HEK293 (cell line): ENCODE data around the gene TOR1AIP2.

Experiments used
- FEZF1 ChIP-seq: fragments of 450-650 bp; formaldehyde crosslinking; IDR thresholded peaks from 2 replicates; pipeline ENCODE4 v1.5.1; 2016; ENCODE audit warnings: missing biosample characterization, missing genetic modification characterization
- GLIS1 ChIP-seq: fragments of 450-650 bp; formaldehyde crosslinking; IDR thresholded peaks from 2 replicates; pipeline ENCODE4 v1.5.1; 2016; ENCODE audit warnings: missing biosample characterization, missing genetic modification characterization
- HOXA7 ChIP-seq: sonication (generic); formaldehyde crosslinking; IDR thresholded peaks from 2 replicates; pipeline ENCODE4 v1.8.1; 2022; ENCODE audit warnings: missing genetic modification reagents, borderline replicate concordance
- OVOL3 ChIP-seq: fragments of 450-650 bp; formaldehyde crosslinking; IDR thresholded peaks from 2 replicates; pipeline ENCODE4 v1.5.1; 2016; ENCODE audit warnings: missing biosample characterization, missing genetic modification characterization
- SP7 ChIP-seq: fragments of 450-650 bp; formaldehyde crosslinking; IDR thresholded peaks from 2 replicates; pipeline ENCODE4 v1.5.1; 2016; ENCODE audit warnings: missing biosample characterization, missing genetic modification characterization
- ZBTB1 ChIP-seq: fragments of 450-650 bp; formaldehyde crosslinking; IDR thresholded peaks from 2 replicates; pipeline ENCODE4 v1.5.1; 2016; ENCODE audit warnings: missing biosample characterization, missing genetic modification characterization
- ZBTB10 ChIP-seq: fragments of 450-650 bp; formaldehyde crosslinking; IDR thresholded peaks from 2 replicates; pipeline ENCODE4 v1.5.1; 2016; ENCODE audit warnings: missing biosample characterization, missing genetic modification characterization
- ZBTB8A ChIP-seq: fragments of 450-650 bp; formaldehyde crosslinking; IDR thresholded peaks from 2 replicates; pipeline ENCODE4 v1.5.1; 2016; ENCODE audit warnings: missing biosample characterization, missing genetic modification characterization
- ZNF10 ChIP-seq: fragments of 450-650 bp; formaldehyde crosslinking; IDR thresholded peaks from 2 replicates; pipeline ENCODE4 v1.5.1; 2017; ENCODE audit warnings: missing biosample characterization, missing genetic modification characterization
- ZNF133 ChIP-seq: fragments of 450-650 bp; formaldehyde crosslinking; IDR thresholded peaks from 2 replicates; pipeline ENCODE4 v1.5.1; 2016; ENCODE audit warnings: missing biosample characterization, missing genetic modification characterization
- ZNF274 ChIP-seq, 2 experiments: fragments of 200-500 bp in 1 of 2; fragments of 450-650 bp in 1 of 2; sonication (Bioruptor generic) in 1 of 2; formaldehyde crosslinking in 1 of 2; IDR thresholded peaks; 2 replicates each; pipeline versions ENCODE4 v1.5.1 to v1.6.1; 2014 to 2016; ENCODE audit warnings: borderline replicate concordance in 1 of 2, inconsistent platforms in 1 of 2, low read length in 1 of 2, missing biosample characterization in 1 of 2, missing genetic modification characterization in 1 of 2
- ZNF324 ChIP-seq: fragments of 450-650 bp; formaldehyde crosslinking; IDR thresholded peaks from 2 replicates; pipeline ENCODE4 v1.5.1; 2016; ENCODE audit warnings: missing biosample characterization, missing genetic modification characterization
- ZNF394 ChIP-seq: fragments of 450-650 bp; formaldehyde crosslinking; IDR thresholded peaks from 2 replicates; pipeline ENCODE4 v1.5.1; 2016; ENCODE audit warnings: missing biosample characterization, missing genetic modification characterization, mild to moderate bottlenecking, moderate library complexity, borderline replicate concordance
- ZNF416 ChIP-seq: fragments of 450-650 bp; formaldehyde crosslinking; IDR thresholded peaks from 2 replicates; pipeline ENCODE4 v1.5.1; 2016; ENCODE audit warnings: missing biosample characterization, missing genetic modification characterization
- ZNF501 ChIP-seq: fragments of 450-650 bp; formaldehyde crosslinking; IDR thresholded peaks from 2 replicates; pipeline ENCODE4 v1.5.1; 2016; ENCODE audit warnings: missing biosample characterization, missing genetic modification characterization
- ZNF596 ChIP-seq: fragments of 450-650 bp; IDR thresholded peaks from 2 replicates; pipeline ENCODE4 v1.5.0; 2018; ENCODE audit warnings: missing biosample characterization, mild to moderate bottlenecking, missing genetic modification characterization, moderate library complexity
- ZNF626 ChIP-seq: fragments of 450-650 bp; sonication (Bioruptor Pico); formaldehyde crosslinking; IDR thresholded peaks from 2 replicates; pipeline ENCODE4 v1.5.1; 2018; ENCODE audit warnings: missing biosample characterization, missing genetic modification characterization, inconsistent platforms
- ZNF645 ChIP-seq: fragments of 450-650 bp; formaldehyde crosslinking; IDR thresholded peaks from 2 replicates; pipeline ENCODE4; 2016; ENCODE audit warnings: missing biosample characterization, missing genetic modification characterization
- ZNF654 ChIP-seq: fragments of 450-650 bp; formaldehyde crosslinking; IDR thresholded peaks from 2 replicates; pipeline ENCODE4 v1.5.1; 2016; ENCODE audit warnings: low read depth, missing biosample characterization, missing genetic modification characterization
- ZXDB ChIP-seq: fragments of 450-650 bp; formaldehyde crosslinking; IDR thresholded peaks from 2 replicates; pipeline ENCODE4 v1.5.1; 2016; ENCODE audit warnings: missing biosample characterization, missing genetic modification characterization
- TF ChIP-seq, protein P1 (sequence below): fragments of 450-650 bp; formaldehyde crosslinking; IDR thresholded peaks from 2 replicates; pipeline ENCODE4 v1.5.1; 2016; ENCODE audit warnings: missing biosample characterization, missing genetic modification characterization
- TF ChIP-seq, protein P2 (sequence below): fragments of 450-650 bp; formaldehyde crosslinking; IDR thresholded peaks from 2 replicates; pipeline ENCODE4 v1.5.1; 2016; ENCODE audit warnings: missing biosample characterization, missing genetic modification characterization
- TF ChIP-seq, protein P3 (sequence below): fragments of 450-650 bp; IDR thresholded peaks from 2 replicates; pipeline ENCODE4 v1.5.1; 2018; ENCODE audit warnings: missing biosample characterization, missing genetic modification characterization
- TF ChIP-seq, protein P4 (sequence below): fragments of 450-650 bp; formaldehyde crosslinking; IDR thresholded peaks from 2 replicates; pipeline ENCODE4 v1.5.1; 2016; ENCODE audit warnings: missing biosample characterization, missing genetic modification characterization
- TF ChIP-seq, protein P5 (sequence below): fragments of 450-650 bp; formaldehyde crosslinking; conservative IDR thresholded peaks from 2 replicates; pipeline ENCODE4 v1.5.1; 2016; ENCODE audit warnings: low read depth, missing biosample characterization, missing genetic modification characterization

TOR1AIP2 gene

GRCh38 chr1:179882253-179883039 is 4.8 kb upstream of the TOR1AIP2 start, which contains the start of gene TOR1AIP1 (continued):
- peak; percentile 77 for TF ChIP-seq ZNF596 (tag by site-specific recombination)
- TF ChIP-seq, protein P1, sequence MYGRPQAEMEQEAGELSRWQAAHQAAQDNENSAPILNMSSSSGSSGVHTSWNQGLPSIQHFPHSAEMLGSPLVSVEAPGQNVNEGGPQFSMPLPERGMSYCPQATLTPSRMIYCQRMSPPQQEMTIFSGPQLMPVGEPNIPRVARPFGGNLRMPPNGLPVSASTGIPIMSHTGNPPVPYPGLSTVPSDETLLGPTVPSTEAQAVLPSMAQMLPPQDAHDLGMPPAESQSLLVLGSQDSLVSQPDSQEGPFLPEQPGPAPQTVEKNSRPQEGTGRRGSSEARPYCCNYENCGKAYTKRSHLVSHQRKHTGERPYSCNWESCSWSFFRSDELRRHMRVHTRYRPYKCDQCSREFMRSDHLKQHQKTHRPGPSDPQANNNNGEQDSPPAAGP (tag by site-specific recombination) = peak; percentile 96
- TF ChIP-seq ZNF133 (tag by site-specific recombination) = no peak
- peak; percentile 99 for TF ChIP-seq ZNF324
- peak; percentile 86; the same call in 1 of the 2 replicates for TF ChIP-seq ZNF626 (tag by site-specific recombination)
- TF ChIP-seq, protein P2, sequence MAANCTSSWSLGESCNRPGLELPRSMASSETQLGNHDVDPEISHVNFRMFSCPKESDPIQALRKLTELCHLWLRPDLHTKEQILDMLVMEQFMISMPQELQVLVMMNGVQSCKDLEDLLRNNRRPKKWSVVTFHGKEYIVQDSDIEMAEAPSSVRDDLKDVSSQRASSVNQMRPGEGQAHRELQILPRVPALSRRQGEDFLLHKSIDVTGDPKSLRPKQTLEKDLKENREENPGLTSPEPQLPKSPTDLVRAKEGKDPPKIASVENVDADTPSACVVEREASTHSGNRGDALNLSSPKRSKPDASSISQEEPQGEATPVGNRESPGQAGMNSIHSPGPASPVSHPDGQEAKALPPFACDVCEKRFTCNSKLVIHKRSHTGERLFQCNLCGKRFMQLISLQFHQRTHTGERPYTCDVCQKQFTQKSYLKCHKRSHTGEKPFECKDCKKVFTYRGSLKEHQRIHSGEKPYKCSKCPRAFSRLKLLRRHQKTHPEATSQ = peak; percentile 87
- TF ChIP-seq ZNF501 (tag by site-specific recombination) = peak; percentile 99
- TF ChIP-seq GLIS1 = peak; percentile 67; the same call in 1 of the 2 replicates
- TF ChIP-seq, protein P3, sequence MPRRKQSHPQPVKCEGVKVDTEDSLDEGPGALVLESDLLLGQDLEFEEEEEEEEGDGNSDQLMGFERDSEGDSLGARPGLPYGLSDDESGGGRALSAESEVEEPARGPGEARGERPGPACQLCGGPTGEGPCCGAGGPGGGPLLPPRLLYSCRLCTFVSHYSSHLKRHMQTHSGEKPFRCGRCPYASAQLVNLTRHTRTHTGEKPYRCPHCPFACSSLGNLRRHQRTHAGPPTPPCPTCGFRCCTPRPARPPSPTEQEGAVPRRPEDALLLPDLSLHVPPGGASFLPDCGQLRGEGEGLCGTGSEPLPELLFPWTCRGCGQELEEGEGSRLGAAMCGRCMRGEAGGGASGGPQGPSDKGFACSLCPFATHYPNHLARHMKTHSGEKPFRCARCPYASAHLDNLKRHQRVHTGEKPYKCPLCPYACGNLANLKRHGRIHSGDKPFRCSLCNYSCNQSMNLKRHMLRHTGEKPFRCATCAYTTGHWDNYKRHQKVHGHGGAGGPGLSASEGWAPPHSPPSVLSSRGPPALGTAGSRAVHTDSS (tag by site-specific recombination) = peak; percentile 53; the same call in 1 of the 2 replicates
- TF ChIP-seq ZNF274 (IDR thresholded peaks at IDR 0.05; ENCODE audit: low read length) = no peak
- TF ChIP-seq ZNF274 (tag by site-specific recombination; IDR thresholded peaks at IDR 0.05; ENCODE audit: borderline replicate concordance) = no peak
- TF ChIP-seq, protein P4, sequence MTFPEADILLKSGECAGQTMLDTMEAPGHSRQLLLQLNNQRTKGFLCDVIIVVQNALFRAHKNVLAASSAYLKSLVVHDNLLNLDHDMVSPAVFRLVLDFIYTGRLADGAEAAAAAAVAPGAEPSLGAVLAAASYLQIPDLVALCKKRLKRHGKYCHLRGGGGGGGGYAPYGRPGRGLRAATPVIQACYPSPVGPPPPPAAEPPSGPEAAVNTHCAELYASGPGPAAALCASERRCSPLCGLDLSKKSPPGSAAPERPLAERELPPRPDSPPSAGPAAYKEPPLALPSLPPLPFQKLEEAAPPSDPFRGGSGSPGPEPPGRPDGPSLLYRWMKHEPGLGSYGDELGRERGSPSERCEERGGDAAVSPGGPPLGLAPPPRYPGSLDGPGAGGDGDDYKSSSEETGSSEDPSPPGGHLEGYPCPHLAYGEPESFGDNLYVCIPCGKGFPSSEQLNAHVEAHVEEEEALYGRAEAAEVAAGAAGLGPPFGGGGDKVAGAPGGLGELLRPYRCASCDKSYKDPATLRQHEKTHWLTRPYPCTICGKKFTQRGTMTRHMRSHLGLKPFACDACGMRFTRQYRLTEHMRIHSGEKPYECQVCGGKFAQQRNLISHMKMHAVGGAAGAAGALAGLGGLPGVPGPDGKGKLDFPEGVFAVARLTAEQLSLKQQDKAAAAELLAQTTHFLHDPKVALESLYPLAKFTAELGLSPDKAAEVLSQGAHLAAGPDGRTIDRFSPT = peak; percentile 38; the same call in 1 of the 2 replicates
- peak; percentile 92 for TF ChIP-seq ZBTB8A (tag by site-specific recombination)
- TF ChIP-seq SP7 (tag by site-specific recombination) = peak; percentile 93
- TF ChIP-seq ZNF10 (tag by site-specific recombination) = peak; percentile 57
- no peak; the same call in none of the 2 replicates for TF ChIP-seq FEZF1 (tag by site-specific recombination)
- peak; percentile 91 for TF ChIP-seq OVOL3
- peak; percentile 42; the same call in 1 of the 2 replicates for TF ChIP-seq ZBTB1 (tag by site-specific recombination)
- TF ChIP-seq, protein P5, sequence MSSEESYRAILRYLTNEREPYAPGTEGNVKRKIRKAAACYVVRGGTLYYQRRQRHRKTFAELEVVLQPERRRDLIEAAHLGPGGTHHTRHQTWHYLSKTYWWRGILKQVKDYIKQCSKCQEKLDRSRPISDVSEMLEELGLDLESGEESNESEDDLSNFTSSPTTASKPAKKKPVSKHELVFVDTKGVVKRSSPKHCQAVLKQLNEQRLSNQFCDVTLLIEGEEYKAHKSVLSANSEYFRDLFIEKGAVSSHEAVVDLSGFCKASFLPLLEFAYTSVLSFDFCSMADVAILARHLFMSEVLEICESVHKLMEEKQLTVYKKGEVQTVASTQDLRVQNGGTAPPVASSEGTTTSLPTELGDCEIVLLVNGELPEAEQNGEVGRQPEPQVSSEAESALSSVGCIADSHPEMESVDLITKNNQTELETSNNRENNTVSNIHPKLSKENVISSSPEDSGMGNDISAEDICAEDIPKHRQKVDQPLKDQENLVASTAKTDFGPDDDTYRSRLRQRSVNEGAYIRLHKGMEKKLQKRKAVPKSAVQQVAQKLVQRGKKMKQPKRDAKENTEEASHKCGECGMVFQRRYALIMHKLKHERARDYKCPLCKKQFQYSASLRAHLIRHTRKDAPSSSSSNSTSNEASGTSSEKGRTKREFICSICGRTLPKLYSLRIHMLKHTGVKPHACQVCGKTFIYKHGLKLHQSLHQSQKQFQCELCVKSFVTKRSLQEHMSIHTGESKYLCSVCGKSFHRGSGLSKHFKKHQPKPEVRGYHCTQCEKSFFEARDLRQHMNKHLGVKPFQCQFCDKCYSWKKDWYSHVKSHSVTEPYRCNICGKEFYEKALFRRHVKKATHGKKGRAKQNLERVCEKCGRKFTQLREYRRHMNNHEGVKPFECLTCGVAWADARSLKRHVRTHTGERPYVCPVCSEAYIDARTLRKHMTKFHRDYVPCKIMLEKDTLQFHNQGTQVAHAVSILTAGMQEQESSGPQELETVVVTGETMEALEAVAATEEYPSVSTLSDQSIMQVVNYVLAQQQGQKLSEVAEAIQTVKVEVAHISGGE (tag by site-specific recombination) = peak; percentile 100
- TF ChIP-seq HOXA7 (CRISPR knock-in tag) = no peak
- peak; percentile 37 for TF ChIP-seq ZNF654 (tag by site-specific recombination)
- no peak for TF ChIP-seq ZNF416 (tag by site-specific recombination)
- TF ChIP-seq ZBTB10 = peak; percentile 100
- peak; percentile 99 for TF ChIP-seq ZXDB (tag by site-specific recombination)
- TF ChIP-seq ZNF645 = no peak
- peak; percentile 84 for TF ChIP-seq ZNF394 (tag by site-specific recombination)
